Right atrium auricular region (tissue), 2 donors: Measurements from ENCODE around the gene C1QTNF3. TPM values are rescaled to one million over a fixed set of nuclear protein-coding genes. Genes with fewer than 3 reads are reported as not detected.

Source experiments
- DNase-seq: peaks from one replicate; pipeline ENCODE4 v3.0.0-alpha.2; 2019; ENCODE audit warnings: low spot score
- H3K27ac ChIP-seq, 2 donors: fragments of 200-600 bp; sonication (generic); 1 replicate in 1 of 2; 2 replicates in 1 of 2; pipeline ENCODE4 v1.5.1; 2016 to 2019
- H3K27me3 ChIP-seq, 2 donors: fragments of 200-600 bp; sonication (generic); one replicate each; pipeline versions ENCODE4 v1.5.1 to v1.6.0; 2017 to 2019
- H3K36me3 ChIP-seq: fragments of 200-600 bp; sonication (generic); one replicate; pipeline ENCODE4 v1.5.1; 2016
- H3K4me1 ChIP-seq, 2 donors: fragments of 200-600 bp; sonication (generic); one replicate each; pipeline versions ENCODE4 v1.5.1 to v1.6.0; 2017 to 2019
- H3K4me3 ChIP-seq, 2 donors: fragments of 200-600 bp; sonication (generic); 1 replicate in 1 of 2; 2 replicates in 1 of 2; pipeline ENCODE4 v1.5.1; 2017 to 2019; ENCODE audit warnings: mild to moderate bottlenecking in 1 of 2, moderate library complexity in 1 of 2
- H3K9me3 ChIP-seq, 2 donors: fragments of 200-600 bp; sonication (generic); one replicate each; pipeline ENCODE4 v1.5.1; 2019
- total RNA-seq, 2 donors: library from RNA; depleted of rRNA; stranded (reverse); fragments of >200 nt; gene quantifications; one replicate each; pipeline ENCODE4 v1.1.0, GENCODE V29; 2016
- TF ChIP-seq, protein P1 (sequence below), 2 donors: fragments of 200-600 bp; sonication (generic); IDR thresholded peaks; one replicate each; pipeline ENCODE4 v1.5.1; 2019; ENCODE audit warnings: antibody characterized with exemption in 2 of 2

The C1QTNF3 gene
- total RNA-seq, 2 donors from 2014 or later = 1.2 to 2.0 TPM

DNA sequence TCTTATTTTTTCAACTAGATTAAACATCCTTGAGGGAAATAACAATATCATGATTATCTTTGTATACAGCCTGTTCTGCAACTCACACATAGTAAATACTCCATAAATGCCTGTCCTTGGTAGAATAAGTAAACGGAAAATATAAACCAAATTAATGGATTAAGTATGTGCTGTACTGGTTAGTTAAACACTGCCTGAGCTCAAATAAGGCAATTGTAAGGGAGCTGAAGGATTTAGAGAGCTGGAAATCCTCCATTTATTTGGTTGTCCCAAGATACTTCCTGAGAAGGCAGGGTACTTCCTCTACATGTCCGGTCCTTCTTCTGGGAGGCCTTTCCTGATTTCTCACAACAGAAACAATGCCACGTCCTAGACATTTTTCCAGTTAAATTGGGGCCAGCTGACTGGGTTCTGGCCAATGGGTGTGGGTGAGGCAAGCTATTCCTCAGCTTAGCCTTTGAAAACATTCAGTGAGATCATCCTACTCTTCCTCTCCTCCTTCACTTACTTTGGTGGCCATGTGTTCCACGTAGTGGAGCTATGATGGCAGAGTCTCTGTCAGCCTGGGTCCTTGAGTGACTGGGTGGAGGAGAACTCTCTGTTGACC lies 8.5 kb upstream of the C1QTNF3 start:
- Histone ChIP-seq H3K27me3 (no peaks in the 10 kb centered on the region), H3K9me3 (no peaks in the 10 kb centered on the region), H3K4me3 (no peak overlapping the region), H3K4me1 (peaks cover 0 to 15% of the 10 kb centered on the region in 2 donors), H3K27ac (no peak overlapping the region), H3K36me3 (no peaks in the 10 kb centered on the region)
- no peak for DNase-seq
- TF ChIP-seq, protein P1, sequence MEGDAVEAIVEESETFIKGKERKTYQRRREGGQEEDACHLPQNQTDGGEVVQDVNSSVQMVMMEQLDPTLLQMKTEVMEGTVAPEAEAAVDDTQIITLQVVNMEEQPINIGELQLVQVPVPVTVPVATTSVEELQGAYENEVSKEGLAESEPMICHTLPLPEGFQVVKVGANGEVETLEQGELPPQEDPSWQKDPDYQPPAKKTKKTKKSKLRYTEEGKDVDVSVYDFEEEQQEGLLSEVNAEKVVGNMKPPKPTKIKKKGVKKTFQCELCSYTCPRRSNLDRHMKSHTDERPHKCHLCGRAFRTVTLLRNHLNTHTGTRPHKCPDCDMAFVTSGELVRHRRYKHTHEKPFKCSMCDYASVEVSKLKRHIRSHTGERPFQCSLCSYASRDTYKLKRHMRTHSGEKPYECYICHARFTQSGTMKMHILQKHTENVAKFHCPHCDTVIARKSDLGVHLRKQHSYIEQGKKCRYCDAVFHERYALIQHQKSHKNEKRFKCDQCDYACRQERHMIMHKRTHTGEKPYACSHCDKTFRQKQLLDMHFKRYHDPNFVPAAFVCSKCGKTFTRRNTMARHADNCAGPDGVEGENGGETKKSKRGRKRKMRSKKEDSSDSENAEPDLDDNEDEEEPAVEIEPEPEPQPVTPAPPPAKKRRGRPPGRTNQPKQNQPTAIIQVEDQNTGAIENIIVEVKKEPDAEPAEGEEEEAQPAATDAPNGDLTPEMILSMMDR (IDR thresholded peaks at IDR 0.05) = no peak

DNA sequence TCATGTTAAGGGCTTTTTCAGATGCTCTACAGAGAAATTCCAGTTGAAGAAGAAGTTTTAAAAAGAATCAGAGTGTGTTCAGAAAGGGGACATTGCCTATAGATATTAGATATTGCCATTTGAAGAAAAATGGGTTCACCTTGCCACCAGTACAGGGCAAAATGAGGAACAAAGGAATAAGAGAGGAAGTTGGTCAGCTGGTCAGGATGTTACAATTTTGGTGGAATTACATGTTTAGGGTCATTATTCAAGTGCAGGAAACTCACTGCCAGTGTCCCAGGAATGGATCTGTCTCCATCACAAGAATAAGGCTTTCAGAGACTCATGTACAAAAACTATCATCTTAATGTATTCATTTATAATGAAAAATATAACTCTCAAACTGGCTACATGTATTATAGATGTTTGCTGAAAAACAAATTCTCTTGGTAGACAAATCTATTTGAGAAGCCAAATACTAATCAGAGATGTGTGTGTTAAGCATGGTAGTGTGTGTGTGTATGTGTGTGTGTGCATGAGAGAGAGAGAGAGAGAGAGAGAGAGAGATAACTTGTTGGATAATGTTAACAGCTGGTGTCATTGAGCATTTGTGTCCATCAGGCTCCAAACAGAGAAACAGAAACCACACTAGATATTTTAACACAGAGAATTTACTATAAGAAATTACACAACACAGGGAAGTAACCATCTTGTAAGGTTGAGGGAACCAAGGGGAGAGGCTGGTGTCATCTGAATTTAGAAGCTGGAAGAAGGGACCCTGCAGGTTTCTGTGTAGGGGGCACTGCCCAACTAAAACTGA lies 5.0 kb upstream of the C1QTNF3 start:
- DNase-seq = no peak
- Histone ChIP-seq H3K27me3 (no peaks in the 10 kb centered on the region), H3K36me3 (no peaks in the 10 kb centered on the region), H3K9me3 (no peaks in the 10 kb centered on the region), H3K4me3 (no peak overlapping the region), H3K27ac (no peak overlapping the region), H3K4me1 (peaks cover 0 to 29% of the 10 kb centered on the region in 2 donors)
- TF ChIP-seq, protein P1 (IDR thresholded peaks at IDR 0.05) = no peak

DNA sequence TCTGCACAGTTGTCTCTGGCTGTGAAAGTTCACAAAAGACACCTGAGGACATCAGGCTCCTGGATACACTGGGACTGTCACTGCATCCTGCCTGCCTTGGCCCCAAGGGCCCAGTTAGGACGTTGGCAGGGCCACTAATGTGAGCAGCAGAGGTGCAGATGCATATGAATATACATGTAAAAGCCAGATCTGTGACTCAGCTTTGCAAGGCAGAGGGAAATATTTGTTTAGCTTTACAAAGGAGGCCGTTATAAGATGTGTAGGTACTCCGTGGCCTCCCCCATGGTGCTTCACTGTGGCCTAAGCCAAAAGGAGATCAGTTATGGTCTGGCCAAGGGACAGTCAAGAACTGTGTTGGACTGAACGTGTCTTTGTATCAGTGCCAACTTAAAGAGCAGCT lies 4.1 kb upstream of the C1QTNF3 start:
- no peaks in the 10 kb centered on the region for H3K36me3 ChIP-seq
- peaks cover 0 to 30% of the 10 kb centered on the region in 2 donors for H3K4me1 ChIP-seq
- no peak overlapping the region for H3K27ac ChIP-seq
- no peaks in the 10 kb centered on the region for H3K27me3 ChIP-seq
- H3K4me3 ChIP-seq = no peak overlapping the region
- TF ChIP-seq, protein P1 (IDR thresholded peaks at IDR 0.05) = no peak
- no peak for DNase-seq
- H3K9me3 ChIP-seq = no peaks in the 10 kb centered on the region

DNA sequence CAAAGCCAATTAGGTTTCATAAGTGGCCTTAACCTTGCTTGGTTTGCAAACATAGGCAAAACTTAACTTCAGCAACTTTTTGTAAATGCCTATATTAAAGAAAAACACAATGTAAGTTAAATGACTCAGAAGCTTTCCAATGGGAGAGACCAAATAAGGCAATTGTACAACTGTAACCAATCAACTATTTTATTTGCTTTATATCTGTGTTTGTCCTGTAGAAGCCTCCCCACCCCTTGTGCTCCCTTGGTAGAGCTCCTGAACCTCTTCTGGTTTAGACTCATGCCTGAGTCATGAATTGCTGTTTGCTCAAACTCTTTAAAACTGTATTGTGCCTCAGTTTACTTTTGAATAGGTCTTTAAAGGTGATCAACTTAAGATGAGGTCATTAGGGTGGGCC lies 3.0 kb upstream of the C1QTNF3 start:
- Histone ChIP-seq H3K9me3 (no peaks in the 10 kb centered on the region), H3K27me3 (no peaks in the 10 kb centered on the region), H3K4me3 (no peak overlapping the region), H3K27ac (no peak overlapping the region), H3K36me3 (no peaks in the 10 kb centered on the region), H3K4me1 (peaks cover 0 to 39% of the 10 kb centered on the region in 2 donors)
- TF ChIP-seq, protein P1 (IDR thresholded peaks at IDR 0.05) = no peak
- DNase-seq = no peak

DNA sequence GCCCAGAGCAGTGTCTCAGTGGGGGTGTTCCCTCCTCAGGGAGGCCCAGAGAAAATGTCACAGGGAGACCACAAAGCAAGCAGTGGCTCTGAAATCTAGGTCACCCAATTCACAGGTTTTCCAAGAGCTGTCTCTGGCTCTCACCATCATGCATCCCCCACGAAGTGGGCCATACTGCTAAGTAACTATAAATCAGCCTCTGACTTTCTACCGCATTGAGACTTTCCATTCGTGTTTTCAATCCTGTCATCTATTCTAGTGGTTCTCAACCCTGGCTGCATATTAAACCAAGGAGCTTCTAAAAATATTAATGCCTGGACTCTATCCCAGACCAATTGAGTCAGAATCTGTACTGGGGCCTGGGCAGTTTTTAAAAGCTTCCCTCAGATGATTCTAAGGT lies 2.0 kb upstream of the C1QTNF3 start:
- no peak for DNase-seq
- Histone ChIP-seq H3K4me1 (peaks cover 0 to 39% of the 10 kb centered on the region in 2 donors), H3K36me3 (no peaks in the 10 kb centered on the region), H3K9me3 (no peaks in the 10 kb centered on the region), H3K4me3 (no peak overlapping the region), H3K27ac (peak overlapping the region in 1 of 2 donors; percentile 6), H3K27me3 (no peaks in the 10 kb centered on the region)
- TF ChIP-seq, protein P1 (IDR thresholded peaks at IDR 0.05) = no peak
